HG03097 (cell line): ENCODE data around the gene BCL2L1.

Source experiments
- ATAC-seq: cut with Tn5 transposase; IDR thresholded peaks from one replicate; pipeline ENCODE4 v1.9.1; 2021; ENCODE audit not compliant: unreplicated experiment, low FRiP score

Gene BCL2L1

DNA sequence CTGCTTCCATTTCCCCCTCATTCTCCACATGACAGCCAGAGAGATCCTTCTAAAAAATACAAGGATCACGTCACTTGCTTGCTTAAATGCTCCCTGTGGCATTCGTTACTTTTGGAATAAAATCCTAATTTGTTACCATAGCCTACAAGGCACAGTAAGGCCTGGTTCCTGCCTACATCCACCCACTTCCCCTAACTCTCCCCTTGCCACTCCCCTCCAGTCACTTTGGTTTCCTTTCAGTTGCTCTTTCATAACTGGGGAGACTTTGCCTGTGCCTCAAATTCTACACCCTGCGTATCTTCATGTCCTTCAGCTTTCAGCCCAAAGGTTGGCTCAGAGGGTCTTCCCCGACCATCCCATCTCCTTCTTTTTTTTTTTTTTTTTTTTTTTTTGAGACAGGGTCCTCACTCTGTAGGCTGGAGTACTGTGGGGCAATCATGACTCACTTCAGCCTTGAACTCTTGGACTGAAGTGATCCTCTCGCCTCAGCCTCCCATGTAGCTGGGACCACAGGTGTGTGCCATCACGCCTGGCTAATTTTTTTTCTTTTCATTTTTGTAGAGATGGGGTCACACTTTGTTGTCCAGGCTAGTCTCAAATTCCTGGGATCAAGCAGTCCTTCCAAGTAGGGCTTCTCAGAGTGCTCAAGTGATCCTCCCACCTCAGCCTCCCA is 105.1 kb downstream of the BCL2L1 start:
- no peak for ATAC-seq

- ATAC-seq = no peak
These were observed 107.3 kb downstream of the BCL2L1 start for GRCh38 chr20:31615416-31615815.
